ENCODE results near the gene FNBP1.
"Not testable (repeated sequence)": the region's sequence is repeated elsewhere in the genome, so short reads cannot be mapped to it uniquely, and the experiment has no call there.

The FNBP1 gene

DNA sequence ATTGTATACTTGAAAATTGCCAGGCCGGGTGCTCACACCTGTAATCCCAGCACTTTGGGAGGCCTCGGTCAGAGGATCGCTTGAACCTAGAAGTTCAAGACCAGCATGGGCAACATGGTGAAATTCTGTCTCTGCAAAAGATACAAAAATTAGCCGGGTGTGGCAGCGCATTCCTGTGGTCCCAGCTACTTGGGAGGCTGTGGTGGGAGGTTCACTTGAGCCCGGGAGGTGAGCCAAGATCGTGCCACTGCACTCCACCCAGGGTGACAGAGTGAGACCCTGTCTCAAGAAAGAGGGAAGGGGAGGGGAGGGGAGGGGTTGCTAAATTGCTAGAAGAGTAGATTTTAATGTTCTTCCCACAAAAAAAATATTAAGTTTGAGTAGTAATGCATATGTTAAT, 53.2 kb downstream of the FNBP1 start:
- DNase-seq: peak; percentile 80

DNA sequence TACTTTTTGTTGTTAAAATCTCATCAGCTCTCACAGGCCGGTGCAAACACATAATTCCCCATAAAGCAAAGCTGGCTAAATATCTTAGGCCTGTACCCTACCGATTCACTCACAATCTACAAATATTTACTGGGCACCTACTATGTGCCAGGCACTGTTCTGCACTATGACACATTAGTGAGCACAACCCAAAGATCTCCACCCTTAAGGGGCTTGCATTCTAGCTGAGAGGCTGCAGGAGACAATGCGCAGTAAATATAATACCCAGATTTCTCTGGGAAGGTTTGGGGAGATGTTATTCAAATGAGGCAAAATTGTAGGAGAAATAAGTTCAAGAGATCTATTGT, 53.7 kb downstream of the FNBP1 start:
- DNase-seq: no peak

DNA sequence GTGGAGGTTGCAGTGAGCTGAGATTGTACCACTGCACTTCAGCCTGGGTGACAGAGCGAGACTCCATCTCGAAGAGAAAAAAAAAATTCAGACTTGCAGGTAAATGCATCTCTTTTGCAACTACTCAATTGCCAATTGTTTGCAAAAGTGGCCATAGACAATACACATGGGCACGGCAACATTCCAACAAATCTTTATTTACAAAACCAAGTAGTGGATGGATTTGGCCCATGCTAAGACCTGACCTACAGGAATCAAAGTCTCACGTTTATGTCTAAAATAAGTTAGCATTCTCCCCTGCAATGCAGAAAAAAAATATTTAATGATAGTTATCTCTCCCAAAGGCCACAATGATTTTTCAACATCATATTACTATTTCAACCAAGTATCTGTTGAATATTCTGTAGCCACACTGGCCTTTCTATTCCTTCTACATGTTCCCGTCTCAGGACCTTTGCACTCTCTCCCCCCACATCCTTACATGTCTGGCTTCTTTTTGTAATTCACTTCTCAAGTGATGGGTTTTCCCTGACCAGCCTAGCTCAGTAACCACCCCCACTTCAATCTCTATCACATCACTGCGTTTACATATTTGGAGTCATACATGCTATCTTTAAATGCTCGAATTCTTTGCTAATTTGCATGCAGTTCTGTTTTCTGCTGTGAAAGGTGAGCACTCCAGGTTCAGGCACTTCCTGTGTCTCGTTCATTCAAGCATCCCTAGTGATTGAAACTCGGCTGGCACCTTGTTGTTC, 54.2 kb downstream of the FNBP1 start:
- no peak for DNase-seq

DNA sequence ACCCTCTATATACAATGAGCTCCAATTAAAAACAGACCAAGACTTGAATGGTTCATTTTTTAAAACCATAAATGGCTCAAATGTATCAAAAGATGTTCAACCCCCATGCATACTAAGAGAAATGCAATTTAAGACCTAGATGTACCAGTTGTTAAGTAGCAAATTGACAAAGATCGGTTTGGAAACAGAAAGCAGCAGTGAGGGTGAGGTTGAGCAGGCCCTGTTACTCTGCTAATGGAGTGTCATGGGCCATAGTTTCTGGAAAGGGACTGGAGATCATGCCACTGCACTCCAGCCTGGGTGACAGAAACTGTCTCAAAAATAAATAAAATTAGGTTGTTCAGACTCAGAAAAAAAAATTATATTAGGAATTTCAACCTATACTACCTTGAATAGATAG, 55.0 kb downstream of the FNBP1 start:
- DNase-seq: no peak

DNA sequence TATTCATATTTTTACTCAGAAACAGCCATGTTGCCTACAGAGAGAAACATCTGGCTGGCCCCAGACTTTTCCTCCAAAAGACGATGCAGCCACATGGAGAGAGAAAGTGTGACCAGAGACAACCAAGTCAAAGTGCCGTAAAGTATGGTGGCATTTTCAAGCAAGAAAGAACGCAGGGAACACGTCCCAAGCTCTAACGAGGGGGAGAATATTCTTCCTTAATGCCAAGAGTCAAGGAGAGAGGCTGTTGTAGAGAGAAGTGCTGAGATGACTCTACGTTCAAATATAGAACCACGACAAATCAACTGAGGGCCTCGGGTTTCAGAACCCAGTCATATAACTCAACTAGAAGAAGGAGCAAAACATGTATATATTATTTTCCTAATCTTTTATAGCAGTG, 55.9 kb downstream of the FNBP1 start:
- DNase-seq: no peak

DNA sequence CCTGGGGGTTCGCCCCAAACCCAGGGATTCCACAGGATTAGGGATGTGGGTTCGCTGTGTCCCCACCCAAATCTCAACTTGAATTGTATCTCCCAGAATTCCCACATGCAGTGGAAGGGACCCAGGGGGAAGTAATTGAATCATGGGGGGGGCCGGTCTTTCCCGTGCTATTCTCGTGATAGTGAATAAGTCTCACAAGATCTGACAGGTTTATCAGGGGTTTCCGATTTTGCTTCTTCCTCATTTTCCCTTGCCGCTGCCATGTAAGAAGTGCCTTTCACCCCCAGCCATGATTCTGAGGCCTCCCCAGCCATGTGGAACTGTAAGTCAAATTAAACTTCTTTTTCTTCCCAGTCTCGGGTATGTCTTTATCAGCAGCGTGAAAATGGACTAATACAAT, 58.4 kb downstream of the FNBP1 start:
- DNase-seq: not testable (repeated sequence)

DNA sequence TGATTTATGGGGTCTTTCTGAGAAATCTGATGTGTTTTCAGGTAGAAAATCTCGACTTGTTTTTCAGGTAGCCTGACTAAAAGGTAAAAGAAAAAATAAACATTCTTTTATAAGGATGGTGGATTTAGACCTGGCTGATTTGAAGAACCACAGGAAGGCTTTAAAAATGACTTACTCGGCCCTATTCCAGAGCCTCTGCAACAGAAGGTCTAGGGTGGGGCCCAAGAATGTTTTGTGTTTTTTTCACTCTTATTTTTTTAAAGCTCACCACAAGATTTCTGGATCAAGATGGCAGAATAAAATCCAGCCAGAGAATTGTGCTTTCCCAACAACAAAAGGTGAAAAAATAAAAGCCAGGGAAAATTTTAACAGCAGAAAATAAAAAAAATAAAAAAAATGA, 59.1 kb downstream of the FNBP1 start:
- peak; percentile 58 for DNase-seq

DNA sequence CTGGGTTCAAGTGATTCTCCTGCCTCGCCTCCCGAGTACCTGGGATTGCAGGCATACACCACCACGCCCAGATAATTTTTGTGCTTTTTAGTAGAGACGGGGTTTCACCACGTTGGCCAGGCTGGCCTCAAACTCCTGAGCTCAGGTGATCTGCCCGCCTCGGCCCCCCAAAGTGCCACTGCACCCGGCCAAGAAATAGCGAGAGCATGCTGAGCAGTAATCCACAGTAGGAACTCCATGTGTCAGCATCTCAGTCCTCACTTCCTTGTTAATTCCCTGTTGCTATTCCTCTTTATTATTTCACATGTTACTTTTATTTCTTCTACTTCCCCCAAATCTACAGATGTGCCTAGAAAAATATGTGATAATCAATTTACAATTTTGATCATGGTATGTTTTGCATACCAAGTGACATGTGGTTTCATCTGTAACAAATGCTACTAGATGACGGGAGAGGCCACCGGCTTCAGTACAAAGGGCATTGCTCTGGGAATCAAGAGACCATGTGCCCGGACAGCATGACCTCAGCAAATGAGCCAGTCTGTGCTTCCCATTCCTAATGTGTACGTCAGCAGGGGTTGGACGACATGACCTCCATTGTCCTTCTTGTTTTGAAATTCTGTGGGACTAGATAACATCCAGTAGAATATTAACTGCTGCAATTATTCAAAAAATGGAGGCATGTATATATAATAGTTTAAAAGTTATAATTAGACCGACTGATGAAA, 61.6 kb downstream of the FNBP1 start:
- DNase-seq: no peak

DNA sequence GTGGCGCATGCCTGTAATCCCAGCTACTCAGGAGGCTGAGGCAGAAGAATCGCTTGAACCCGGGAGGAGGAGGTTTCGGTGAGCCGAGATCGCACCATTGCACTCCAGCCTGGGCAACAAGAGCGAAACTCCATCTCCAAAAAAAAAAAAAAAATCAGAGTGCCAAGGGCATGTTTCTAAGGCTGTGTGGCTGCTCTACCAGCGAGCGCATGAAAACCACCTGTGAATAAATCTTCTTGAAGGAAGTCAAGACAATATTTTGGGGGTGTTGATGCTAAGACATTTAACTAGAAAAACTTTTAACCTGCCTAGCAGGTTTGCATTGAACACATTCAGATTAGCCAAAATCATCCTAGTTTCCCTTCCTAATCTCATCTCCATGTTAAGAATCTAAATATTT, 62.8 kb downstream of the FNBP1 start:
- DNase-seq: not testable (repeated sequence)

DNA sequence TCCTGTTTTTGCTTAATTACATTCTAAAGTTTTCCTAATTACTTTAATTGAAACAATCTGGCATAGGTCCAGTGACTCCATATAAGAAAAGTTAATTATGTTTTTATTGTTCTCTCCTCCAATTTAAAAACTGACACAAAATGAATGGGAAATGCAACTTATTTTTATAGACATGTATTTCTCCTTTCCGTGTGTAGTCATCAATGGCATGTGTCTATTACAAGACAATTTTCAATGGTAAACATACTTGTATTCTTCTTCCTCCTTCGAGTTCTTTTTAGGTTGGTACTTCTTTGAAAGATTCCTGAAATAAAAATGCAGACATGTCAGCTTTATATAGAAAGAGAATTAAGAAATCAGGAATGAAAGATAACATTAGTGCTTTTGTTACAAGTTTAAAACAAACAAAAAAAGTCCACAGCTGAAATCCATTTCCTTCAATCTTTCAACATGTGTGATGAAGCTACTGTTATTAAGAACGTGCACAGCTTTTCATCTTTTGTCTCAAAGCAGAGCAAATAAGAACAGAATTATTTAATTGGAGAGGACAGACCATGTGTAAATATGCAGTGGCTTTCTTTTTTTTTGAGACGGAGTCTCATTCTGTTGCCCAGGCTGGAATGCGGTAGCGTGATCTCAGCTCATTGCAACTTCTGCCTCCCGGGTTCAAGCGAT, 63.8 kb downstream of the FNBP1 start:
- no peak for DNase-seq

DNA sequence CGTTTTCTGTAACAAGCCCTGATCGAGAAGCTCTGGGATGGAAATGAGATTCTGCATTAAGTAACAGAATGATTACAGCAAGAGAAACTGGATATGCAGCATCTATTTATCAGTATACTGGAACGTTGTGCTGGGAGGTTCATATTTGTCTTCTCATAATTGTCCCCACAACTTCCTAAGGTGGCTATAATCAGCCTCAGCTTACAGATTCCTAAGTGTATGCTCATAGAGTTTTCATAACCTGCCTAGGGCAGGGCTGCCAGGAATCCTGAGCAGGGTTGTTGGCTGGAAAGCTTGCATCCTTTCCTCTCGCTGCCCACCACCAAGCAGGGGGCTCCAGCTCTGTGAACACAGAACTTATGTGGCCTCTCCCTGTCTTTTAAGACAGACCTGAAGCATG, 70.2 kb downstream of the FNBP1 start:
- DNase-seq: no peak

DNA sequence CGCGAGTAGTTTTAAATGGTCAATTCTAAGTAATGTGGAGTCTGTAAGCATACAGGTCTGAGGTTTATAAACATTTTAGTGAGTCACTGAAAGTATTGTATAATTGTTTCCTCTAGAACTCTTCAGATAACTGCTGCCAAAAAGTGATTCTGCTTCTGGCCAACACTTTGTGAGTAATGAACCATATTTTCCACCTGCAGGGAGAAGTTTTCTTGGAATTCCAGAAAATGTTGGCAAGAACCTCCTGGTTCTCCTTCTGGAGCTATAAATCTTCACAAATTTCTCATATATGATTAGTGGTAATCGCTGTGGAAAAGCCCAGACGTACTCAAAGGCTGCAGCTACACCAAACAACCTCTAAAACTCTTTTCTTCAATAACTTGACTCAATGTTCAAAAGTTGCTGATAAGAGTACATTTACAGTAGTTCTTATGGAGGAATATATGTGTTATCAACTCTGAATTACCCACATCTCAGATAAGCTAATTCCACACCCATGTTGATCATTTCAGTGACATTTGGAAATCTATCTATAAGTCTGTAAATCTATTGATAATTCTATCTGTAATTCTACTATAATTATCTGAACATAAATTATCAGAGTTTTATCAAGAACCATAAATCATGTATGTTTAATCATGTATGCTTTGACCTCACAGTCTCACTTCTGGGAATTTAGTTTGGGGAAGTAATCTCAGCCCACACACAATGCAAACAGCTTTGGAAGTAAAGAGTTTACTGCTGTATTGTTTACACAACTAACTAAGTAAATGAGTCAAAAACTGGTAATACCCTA, 74.1 kb downstream of the FNBP1 start:
- peak; percentile 95 for DNase-seq

DNA sequence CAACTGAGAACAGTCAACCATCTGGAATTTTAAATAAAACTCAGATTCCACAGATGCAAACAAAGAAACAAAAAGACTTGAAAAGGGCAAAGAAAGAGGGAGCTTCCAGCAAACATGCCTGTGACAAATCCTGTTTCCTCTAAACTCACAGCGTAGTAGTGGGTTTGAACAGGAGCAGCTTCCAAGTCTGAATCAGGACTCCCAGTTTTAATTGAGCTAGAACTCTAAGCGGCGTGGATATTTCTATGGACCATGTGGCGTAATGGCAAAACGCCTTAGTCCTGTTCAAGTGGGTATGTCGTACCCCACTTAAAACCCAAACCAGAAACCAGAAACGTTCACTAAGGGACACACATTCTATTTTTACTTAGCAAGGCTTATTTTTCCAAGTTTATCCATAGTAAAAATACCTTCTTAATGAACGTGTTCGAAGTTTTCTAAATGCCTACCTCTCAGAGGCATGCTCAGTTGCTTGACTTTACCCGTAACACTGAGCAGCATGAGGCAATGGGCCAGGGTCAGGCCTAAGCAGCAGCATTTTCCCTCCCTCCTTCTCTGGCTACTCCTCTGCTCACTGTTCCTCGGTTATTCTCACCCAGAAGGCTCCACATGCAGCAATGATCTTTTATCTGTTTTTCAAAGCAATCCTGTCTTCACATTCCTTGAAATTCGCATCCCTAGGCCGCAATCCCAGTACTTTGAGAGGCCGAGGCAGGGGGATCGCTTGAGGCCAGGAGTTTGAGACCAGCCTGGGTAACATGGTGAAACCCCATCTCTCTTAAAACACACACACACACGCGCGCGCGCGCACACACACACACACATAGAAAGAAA, 77.9 kb downstream of the FNBP1 start:
- DNase-seq: peak; percentile 69

DNA sequence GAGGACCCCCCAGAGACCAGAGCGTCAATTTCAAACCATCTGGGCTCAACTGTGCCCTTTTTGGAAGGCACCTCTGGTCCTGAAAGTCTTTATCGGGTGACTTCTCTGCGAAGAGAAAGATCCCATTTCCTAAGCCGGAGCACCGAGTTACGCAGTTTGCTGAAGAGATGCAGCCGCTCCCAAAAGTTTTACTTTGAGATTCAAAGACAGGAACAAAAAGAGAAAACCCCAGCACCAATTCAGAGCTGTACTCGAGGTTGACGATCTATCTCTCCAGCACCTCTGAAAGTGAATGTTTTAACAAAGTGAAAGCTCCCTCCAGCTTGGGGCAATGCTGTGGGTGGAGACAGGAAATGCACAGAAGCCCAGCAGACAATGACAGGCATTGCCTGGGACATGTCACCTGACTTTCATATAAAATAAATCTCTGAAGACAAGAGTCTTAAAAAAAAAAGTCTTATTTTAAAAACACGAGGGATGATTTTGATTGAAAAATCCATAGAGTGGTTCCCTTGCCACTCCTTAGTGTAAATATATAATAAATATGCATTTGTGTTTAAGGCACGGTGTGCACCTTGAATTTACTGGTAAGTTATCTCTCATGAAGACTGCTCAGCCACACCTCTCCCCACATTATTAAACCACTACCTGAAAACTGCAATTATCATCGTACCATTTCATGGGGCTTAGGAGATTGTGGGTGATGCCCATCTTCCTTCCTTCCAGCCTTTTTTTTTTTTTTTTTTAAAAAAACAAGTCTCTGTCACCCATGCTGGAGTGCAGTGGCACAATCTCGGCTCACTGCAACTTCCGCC, 79.9 kb downstream of the FNBP1 start:
- DNase-seq: peak; percentile 43

DNA sequence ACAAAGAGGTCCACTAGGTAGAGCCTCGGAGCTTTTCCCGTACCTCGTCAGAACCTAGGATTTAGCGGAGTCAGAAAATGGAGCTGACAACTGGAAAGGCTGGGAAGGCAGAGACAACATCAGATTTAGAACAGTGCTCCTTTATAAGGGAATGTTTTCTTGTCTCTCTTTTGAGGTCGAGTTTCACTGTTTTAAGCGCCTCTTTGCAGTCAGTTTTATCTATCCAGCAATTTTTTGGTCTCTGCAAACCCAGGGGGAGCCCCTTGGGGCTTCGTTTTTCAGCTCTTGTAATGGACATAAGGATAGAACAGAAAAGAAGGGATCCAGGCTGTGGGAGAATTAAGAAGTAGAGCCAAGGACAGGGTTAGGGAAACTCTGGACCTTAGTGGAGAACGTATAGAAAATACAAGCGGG, 80.5 kb downstream of the FNBP1 start:
- no peak for DNase-seq

DNA sequence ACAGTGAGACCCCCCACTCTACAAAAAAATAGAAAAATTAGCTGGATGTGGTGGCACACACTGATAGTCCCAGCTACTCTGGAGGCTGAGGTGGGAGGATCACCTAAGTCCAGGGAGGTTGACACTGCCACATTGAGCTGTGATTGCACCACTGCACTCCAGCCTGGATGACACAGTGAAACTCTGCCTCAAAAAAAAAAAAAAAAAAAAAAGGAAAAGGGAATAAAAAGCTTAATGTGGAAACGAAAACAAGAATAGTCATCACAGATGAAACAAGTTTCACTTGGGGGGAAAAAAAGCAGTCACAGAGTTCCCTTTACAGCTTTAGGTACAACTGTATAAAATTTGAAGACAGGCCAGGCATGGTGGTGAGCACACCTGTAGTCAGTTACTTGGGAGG, 84.2 kb downstream of the FNBP1 start:
- DNase-seq: no peak

DNA sequence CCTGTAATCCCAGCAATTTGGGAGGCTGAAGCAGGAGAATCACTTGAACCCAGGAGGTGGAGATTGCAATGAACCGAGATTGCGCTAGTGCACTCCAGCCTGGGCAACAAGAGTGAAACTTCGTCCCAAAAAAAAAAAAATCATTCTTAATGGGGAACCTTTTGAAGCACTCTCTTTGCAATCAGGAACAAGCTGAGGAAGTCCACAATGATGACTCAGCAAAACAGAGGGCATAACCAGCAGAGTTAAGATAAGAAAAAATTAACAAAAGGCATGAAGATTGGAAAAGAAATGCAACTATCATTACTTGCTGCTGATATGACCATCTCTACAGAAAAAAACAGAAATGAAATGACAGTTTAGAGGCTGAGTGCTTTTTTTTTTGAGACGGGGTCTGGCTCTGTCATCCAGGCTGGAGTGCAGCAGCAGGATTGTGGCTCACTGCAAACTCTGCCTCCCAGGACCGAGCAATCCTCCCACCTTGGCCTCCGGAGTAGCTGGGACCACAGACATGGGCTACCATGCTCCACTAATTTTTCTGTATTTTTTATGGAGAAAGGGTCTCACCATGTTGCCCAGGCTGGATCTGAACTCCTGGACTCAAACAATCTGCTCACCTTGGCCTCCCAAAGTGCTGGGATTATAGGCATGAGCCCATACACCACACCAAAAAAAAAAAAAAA, 88.0 kb downstream of the FNBP1 start:
- no peak for DNase-seq

DNA sequence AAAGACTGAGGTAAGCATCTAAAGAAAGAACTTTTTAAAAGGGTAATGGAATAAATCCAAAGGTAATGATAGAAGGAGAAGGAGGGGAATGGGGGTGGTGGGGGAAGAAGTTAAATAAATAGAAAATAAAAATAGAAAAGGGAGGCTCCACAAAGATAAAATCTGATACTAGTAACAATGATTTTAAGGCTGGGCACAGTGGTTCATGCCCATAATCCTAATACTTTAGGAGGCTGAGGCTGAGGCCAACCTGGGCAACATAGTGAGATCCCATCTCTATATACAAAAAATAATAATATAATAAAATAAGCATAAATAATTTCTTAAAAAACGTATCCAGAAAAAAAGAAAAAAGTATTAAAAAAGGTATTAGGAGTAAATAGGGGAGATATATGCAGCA, 89.3 kb downstream of the FNBP1 start:
- no peak for DNase-seq

DNA sequence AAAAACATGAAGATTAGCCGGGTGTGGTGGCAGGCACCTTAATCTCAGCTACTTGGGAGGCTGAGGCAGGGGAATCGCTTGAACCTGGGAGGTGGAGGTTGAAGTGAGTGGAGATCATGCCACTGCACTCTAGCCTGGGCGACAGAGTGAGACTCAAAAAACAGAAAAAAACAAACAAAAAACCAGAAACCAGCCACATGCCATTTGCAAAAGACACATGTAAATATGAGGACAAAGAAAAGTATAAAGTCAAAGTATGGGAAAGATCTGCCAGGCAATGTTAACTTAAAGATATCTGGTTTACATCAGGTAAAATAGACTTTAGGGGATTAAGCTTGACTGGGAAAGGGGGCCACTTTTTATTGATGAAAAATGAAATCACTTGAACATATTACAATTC, 90.7 kb downstream of the FNBP1 start:
- no peak for DNase-seq

DNA sequence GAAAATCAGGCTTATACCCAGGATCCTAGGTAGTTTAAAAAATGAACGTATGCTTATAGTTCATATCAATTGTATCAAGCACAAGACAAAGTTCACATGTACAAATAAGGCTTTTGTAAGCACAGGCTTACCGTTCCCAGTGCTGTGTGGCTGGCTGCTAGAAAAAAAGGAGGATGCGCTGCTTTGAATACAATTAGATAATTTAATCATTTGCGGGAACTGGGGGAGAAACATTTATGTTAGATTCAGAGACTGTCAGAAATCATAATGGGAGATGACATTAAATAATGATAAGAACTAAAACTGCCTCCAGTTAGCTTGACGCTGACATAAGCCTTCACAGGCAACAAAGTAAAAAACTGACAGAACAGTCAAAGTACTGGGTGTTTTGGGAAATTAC, 93.2 kb downstream of the FNBP1 start:
- DNase-seq: no peak

DNA sequence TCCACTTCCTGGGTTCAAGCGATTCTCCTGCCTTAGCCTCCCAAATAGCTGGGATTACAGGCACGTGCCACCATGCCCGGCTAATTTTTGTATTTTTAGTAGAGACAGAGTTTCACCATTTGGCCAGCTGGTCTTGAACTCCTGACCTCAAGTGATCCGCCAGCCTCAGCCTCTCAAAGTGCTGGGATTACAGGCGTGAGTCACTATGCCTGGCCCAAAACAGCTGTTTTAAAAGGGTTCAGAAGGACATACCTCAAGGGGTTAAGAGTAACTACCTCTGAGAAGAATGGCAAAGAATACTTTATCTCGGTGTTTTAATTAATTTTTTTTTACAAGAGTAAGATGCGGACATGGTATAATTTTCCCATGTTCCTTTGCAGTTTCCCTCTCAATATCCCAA, 94.4 kb downstream of the FNBP1 start:
- DNase-seq: not testable (repeated sequence)
